ENCODE data around the gene TOMM40L.

TOMM40L gene

DNA sequence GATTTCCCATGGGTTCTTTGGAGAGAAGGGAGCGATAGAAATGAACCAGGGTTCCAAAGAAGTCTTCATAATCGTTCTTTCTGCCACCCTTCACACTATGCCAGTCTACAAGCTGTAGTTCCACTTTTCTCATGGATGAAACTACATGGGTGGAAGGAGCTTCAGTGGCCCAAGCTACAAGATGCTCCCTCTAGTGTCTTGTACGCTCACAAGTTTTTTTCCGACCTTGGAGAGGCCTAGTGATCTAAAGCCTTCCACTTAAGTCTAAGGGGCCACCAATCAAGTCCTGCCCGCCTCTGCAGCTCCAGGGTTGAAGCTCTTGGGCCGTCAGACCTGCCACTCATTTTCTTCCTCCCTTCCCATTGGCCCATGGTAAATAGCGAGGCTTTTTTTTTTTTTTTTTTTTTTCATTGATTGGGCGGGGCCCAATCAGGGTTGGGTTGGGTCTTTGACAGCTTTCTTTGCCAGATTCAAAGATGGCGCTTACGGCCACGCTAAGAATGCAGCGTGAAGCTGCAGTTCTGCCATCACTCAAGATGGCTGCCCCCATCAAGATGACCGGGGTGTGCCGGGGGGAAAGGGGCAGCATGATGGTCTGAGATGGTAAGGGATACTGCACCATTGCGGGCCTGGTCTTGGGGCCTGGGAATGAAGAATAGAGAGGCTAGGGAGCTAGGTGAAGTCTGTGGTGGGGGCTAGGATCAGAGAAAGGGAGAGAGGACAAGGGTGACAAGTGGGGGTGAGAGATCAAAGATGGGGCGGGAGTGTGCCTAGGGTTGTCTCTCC lies at the start of gene TOMM40L:
TSS of gene TOMM40L (plus strand) at position 527 of the 786 bp plus-strand sequence. CDS start 430 bp downstream, outside the sequence.
- peak; percentile 64 to 76 for DNase-seq (ENCODE audit: low read depth in 2 of 2)

DNA sequence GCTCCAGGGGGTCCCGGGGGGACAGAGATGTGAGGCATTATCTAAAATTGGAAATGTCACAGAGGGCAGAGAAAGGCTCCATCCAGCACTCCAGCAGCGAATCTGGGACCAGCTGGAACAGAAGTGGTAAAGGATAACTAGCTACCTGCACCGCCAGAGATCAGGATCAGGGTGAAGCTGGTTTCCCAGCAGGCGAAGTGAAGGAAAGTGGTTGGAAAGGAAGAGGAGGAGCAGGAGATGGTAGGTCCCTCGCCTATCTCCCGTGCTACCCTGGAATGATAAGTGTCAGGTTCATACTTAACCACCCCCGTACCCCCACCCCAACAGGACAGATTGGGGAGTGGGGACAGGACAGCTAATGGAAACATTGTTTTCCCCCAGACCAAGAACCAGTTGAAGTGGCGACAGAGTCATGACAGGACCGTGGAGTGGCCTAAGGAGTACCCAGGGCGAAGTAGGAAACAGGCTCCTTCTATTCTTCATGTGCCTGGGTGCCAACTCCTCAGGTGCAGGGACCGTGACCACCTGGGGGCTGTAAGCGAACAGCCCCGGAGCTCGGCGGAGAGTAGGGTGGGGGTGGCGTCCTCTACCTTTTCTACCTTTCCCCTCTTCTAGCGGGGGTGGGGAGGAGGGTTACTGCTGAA lies 49.3 kb upstream of the TOMM40L start:
- DNase-seq (ENCODE audit: low read depth in 2 of 2) = no peak

DNA sequence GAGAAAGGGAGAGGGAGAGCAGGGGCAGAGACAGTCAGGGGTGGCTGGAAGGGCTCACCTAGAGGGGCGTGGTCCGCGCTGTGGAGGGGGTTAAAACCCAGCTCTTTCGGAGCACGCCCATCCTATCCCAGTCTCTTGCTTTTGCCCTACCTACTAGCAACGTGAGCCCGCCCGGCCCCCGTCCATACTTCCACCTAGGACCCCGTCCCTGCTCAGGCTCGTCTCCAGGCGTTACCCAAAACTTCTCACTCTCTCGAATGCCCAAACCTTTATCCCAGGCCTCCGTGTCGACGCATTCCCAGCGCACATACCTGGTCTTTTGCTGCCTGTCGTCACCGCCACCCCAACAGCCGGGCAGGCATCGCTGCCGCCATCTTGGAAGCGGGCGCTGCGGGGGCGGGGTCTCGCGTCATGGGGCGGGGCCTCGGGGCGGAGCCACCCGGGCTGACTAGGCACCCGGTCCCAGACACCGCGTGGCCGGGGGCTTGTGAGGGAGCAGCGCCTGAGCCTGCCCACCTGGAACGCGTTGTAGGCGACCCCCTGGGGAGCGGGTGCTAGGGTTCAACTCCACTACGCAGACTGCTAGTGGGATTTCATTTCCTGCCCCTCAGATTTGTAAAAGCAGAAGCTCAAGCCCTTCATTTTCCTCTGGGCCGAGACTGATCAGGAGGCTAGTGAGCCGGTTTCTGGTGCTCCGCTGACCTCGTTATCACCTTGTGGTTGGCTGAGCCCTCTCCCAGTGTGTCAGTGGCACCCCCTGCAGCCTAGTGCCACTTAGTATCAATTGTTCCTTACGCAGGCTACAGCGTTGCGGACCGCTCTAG lies 48.5 kb upstream of the TOMM40L start, which contains the start of gene B4GALT3:
TSS of gene B4GALT3 (minus strand) at position 396 of the 824 bp plus-strand sequence. CDS start 1,447 bp downstream, outside the sequence.
- DNase-seq (ENCODE audit: low read depth in 2 of 2) = peak; percentile 90 to 92

DNA sequence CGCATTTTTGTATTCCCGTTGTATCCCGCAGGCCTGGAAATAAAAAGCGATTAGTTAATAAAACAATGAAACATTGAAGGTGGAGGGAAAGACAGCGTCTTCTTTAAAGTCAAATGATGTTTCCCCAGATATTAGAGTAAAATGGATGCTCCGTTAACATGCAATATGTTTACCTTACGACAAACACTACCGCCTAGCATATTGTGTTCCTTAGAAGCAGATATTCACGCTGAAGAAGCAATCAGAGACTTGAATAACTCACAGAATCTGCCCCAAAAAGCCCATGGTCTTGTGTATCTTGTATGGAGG lies 48.0 kb upstream of the TOMM40L start:
- no peak for DNase-seq (ENCODE audit: low read depth in 2 of 2)

DNA sequence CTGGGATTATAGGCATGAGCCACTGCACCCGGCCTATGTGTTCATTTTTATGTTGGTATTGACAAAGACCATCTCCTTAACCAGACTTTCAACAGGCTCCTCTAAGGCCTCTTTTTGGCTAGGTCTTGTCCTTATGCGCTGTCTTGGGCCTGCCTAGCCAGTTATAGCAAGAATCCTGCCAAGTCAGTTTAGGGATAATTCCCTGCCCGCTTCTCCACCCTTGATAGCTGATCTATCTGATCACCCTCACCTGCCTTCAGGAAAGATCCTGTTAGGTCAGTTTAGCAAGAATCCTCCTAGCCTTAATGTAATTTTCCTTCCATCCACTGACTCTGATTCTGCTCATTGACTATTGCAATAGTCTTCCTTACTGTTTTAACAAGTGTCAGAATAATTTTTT lies 46.2 kb upstream of the TOMM40L start:
- no peak for DNase-seq (ENCODE audit: low read depth in 2 of 2)

DNA sequence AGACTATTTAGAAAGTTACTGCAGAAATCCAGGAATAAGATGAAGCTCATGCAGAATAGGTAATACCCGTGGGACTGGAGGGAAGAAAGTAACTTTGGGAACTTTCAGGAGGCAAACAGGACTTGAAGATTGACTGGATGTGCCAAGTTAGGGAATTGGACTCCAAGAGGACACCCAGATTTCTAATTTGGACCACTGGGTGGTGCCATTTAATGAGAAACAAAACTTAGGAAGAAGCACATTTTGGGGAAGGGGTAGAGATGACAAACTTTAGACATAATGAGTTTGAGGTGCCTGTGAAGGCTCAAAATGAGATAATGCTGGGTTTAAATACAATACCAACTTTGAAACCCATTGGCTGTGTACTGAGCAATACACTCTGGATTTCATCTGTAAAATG lies 45.2 kb upstream of the TOMM40L start:
- DNase-seq (ENCODE audit: low read depth in 2 of 2) = no peak

DNA sequence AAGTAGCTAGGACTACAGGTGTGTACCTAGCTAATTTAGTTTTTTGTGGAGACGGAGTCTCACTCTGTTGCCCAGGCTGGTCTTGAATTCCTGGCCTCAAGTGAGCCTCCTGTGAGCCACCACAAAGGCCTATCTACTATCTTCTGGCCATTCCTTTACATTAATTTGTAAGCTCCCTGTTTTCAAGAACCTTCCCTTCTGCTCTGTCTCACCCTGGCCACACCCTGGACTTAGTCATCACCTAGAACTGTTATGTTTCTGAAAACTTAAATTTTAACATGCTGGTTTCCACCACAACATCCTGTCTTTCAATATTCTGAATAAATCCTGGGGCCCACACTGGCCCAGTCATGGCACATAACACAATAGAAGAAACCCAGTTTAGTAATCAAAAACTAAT lies 43.6 kb upstream of the TOMM40L start:
- DNase-seq (ENCODE audit: low read depth in 2 of 2) = peak in 1 of 2 donors; percentile 30

DNA sequence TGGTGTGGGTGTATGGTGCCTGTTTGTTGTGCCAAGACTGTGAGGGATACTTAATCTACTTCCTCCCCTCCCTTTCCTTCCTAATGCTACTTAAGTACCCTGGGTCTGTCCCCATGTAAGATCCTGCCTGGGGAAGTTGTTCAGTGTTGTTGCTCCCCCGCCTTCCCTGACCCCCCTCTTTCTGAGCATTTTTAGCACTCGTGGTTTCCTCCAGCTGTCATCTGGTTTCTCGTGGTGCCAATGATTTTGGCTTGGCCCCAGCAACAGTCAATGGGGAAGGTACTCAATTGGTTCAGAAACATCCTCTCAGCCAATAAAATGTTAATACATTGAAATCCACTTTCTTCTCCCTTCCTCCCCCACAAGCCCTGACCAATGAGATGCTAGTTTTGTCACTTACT lies 40.6 kb upstream of the TOMM40L start:
- DNase-seq (ENCODE audit: low read depth in 2 of 2) = peak; percentile 44 to 55

DNA sequence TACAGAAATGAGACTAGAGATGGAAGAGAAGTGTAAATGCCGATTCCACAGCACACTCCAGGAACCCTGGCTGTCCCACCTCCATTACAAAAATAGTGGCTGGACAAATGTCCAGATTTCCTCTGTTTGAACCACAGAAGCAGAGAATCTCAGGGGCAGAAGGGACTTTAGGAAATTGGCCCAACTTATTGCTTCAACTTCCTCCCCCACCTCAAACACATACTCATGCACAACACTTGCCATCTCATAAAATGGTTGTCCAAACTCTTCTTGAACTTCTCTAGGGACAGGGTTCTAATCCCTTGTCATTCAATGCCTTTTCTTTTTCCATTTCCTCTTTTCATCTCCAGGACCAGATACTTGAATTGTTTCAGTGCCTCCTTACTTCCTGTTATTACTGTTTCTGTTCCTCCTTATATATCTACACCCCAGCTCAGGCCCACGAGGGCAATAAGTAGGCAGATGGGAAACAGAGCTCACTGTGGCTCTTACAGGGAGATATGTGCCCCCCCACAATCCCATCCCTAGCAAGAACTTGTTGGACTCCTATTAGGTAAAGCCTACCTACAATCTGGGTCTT lies 40.0 kb upstream of the TOMM40L start:
- no peak for DNase-seq (ENCODE audit: low read depth in 2 of 2)

DNA sequence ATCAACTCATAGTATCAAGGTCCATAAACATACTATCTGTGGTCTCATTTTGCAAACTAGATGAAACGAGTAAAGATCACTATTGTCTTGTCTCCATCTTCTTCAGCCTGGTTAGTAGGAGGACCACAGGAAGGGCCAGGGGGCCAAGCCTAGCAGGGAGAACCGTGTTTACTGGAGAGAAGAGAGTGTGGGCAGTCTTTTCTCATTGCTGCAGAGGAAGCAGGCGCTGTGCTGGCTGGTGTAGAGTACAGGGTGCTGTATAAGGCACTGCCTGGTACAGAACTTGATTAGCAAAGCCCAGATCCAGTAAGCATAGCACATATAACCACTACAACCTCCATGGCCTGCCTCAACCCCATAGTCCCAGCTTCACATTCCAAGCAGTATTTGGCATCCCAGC lies 38.5 kb upstream of the TOMM40L start:
- no peak for DNase-seq (ENCODE audit: low read depth in 2 of 2)

DNA sequence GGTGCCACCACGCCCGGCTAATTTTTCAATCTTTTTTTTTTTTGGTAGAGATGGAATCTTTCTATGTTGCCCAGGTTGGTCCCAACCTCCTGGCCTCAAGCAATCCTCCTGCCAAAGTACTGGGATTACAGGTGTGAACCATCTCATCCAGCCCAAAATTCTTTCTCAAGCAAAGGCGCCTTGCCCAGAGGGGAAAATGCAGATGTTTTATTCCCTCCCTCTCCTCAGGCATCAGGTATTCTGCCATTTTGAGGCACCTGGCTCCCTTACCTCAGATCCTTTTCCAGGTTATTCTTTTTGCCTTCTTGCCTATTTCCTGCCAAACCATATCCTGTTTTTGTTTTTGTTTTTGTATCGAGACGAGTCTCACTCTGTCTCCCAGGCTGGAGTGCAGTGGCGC lies 37.5 kb upstream of the TOMM40L start:
- no peak for DNase-seq (ENCODE audit: low read depth in 2 of 2)

DNA sequence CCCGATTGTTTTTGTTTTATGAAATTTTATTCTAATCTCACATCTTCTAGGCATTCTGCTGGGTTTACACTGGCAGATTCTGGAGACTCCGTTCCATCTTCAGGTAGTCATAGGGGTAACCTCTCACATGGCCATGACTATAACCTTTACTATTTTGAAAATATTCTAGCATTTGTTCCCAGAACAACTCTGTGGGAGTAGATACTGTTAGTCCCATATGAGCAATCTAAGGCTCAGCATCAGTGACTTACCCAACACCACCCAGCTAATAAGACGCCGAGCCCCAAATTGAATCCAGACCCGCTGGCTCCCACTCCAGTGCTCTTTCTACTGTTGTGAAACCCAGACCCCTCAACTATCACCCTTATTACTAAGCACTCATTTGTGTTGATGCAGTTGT lies 36.8 kb upstream of the TOMM40L start:
- DNase-seq (ENCODE audit: low read depth in 2 of 2) = no peak

DNA sequence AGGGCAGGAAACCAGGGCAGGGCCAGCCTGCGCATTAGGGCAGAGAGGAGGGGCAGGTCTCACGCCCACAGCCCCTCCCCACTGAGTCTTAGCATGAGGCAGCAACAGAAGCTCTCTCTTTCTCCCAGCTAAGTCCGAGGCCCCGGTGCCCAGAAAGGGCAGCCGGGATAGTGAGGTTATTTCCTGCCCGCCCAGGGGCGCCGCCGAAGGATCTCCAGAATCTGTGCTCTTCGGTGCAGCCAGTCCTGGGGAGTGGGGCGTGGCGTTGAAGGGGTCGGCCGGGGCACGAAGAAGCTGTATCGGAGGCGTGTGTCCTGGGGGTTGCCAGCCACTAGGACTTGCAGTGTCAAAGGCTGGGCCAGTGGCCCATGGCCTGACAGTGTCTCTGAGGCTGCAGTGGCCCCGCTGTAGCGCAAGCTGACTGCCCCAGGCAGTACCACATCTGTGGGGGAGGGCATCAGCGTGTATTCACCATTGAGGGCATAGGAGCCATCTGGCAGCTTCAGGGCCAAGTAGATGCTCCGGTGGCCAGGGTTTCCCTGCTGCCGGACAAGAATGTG lies 34.8 kb upstream of the TOMM40L start:
- no peak for DNase-seq (ENCODE audit: low read depth in 2 of 2)

DNA sequence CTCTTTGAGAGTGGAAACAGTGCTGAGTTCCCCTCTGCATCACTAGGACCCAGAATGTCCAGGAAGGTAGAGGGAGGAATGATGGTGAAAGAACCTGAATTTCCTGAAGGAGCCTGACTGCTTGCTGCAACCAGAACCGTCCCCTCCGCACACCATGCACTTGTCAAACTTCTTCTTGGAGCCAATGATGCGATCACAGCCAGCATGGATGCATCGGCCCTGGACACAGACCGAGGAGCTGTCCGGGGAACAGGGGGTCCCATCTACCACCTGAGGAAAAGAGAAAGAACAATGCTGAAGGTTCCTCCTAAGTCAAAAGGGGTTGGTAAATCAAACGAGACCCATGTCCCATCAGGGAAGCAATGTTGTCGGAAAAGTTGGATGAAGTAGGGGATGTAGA lies 33.9 kb upstream of the TOMM40L start:
- no peak for DNase-seq (ENCODE audit: low read depth in 2 of 2)

DNA sequence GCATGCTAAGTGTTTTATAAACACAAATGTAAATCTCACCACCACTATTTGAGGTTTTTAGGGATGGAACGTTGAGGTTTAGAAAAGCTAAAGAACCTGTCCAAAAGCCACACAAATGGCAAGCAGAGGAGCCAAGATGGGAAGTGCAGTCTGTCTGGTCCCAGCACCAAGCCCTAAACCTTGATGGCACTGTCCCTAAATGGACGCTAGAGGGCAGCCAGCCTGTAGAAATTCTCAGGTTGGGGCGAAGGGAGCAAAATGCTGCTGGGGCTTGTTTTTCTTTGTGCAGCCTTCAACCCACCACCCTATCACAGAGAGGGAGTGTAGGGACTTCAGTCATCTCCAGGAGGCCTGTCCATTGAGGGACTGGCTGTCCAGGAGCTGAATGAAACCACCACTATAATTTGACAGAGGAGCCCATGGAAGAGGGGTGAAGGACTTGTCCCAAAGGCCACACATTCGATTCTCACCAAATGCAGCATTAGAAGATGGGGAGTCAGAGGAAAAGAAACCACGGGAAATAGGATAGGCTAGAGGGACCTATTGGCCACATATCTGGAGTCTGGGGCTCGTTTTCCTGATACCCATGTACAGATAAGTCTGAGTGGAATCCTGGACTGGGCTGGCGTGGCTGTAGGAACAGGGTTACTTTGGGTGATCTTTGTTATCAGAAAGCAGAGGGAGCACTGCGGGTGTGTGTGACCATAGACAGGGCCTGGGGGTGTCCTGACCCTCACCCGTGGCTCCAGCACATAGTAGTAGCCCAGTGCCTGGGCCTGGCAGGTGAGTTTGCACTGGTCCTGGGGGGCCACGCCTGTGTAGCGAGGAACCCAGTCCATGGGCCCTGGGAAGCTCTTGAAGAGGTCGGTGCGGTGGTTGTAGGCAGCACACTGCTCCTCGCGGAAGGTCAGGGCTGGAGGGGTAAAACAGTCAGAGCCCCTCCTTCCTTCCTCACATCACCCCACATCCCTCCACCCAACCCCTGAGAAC lies 33.1 kb upstream of the TOMM40L start:
- DNase-seq (ENCODE audit: low read depth in 2 of 2) = peak in 1 of 2 donors; percentile 35

DNA sequence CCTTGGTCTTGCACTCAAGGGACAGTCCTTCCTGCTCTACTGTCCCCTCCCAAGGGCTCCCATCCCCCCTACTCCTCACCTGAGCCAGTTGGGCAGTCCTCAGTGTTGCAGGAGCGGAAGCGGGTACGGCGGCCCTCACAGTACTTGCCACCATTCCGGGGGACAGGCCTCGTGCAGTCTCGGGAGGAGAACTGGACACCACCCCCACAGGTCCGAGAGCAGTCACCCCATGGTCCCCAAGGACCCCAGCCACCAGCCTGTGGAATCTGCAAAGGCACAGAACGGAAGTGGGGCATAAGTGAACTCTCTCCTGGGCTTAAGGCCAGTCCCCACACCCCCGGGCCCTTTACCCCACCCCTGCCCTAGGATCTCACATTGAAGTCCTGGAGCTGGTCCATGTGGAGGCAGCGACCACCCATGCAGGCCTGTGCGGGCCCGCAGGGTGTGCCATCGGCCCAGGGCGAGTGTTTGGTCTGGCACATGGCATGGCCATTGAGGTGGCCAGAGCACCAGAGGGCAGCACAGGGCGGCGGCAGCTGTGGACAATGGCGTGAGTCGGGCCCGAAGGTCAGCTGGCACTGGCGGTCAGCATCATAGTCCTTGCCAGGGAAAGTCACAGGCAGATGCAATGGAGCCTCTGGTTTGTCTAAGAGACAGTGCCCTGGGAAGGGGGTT lies 32.2 kb upstream of the TOMM40L start:
- no peak for DNase-seq (ENCODE audit: low read depth in 2 of 2)

DNA sequence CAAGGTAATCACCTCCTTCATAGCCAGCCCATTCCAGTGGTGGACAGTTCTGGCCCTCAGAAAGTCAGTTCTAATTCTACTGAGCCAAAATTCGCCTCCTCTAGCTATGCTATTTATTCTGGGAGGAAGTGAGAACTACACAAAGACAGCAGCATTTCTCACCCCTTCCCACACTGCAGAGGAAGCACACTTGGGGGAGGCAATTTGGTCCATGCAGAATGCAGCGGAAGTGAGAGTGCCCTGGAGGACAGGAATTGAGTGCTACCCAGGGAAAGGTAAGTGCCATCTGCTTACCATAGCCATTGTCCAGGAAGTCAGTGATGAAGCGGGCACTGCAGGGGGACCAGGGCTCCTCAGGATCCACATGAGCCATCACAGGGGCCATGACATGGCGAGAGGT lies 30.7 kb upstream of the TOMM40L start:
- DNase-seq (ENCODE audit: low read depth in 2 of 2) = no peak

DNA sequence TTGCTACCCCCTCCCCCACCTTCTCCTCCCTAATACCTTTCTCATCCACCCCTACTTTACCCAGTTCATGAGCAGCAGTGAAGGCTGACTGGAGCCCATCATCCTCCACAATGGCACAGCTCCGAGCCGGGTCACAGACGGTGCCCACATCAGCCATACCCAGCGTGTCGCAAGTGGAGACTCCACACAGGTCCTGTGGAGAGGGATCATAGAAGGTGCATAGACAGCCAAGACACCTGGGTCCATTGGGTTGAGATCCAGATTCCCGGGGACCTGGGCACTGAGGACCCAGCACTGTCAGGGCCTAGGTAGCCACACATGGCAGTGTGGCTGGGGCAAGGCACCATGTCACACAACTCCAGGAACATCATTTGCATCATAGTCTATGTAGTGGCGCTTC lies 29.7 kb upstream of the TOMM40L start:
- DNase-seq (ENCODE audit: low read depth in 2 of 2) = no peak

DNA sequence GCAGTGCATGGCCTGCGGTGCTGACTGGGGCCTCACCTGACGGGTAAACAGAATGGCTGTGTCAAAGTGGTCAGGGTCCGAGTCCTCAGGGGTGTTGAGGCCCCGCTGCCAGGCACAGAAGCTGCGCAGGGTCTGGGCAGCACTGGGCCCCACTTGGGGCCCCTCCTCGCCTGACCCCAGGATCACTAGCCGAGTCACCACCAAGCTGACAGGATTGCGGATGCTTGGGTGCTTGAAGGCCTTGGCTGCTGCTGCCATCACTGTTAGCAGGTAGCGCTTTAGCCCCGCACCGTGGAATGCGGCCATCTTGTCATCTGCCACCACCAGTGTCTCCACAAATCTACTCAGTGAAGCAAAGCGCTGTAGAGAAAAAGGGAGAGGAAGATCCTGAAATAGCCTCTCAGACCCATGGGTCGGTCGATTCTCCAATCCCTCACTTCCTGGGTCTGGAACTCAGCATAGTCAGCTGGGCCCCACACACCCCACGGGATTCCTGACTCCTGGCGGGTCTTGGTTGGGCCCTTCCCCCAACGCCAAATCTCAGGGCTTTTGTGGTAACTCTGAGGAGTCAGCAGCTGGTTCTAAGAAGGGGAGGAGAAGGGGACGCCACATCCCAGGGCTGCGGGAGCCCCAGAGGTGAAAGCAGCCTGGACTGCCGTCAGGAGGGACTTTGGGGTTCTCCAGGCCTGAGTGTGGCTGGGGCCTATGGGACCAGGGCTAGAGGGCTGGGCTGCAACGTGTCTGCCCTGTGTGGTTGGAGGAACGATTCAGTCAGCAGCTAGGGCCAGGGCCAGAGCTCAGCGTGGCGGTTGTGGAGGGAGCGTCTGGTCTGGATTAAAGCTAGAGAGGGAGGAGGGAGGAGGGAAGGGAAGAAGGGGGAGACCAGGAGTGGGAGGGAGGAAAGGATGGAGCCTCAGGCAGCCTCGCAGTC lies 29.1 kb upstream of the TOMM40L start:
- no peak for DNase-seq (ENCODE audit: low read depth in 2 of 2)

Measured in stimulated activated CD8-positive, alpha-beta memory T cell treated with anti-CD3 and anti-CD28 coated beads, Interleukin-2, amount 100 ng/mL, for 1 hour (primary cell).